H1 (cell line): ENCODE measurements around the gene DGKD. TPM values are rescaled to one million over a fixed set of nuclear protein-coding genes. Genes with fewer than 3 reads are reported as not detected.

Experiments used
- CTCF ChIA-PET: fragments of 300-600 bp; sonication (Branson Sonifier 250); formaldehyde crosslinking; loops from one replicate; lab custom pipeline; 2021; ENCODE audit not compliant: partially characterized antibody; lab: Charles Lee
- POLR2A ChIA-PET: fragments of 300-600 bp; sonication (Branson Sonifier 250); formaldehyde crosslinking; loops from one replicate; lab custom pipeline; 2021; ENCODE audit warnings: inconsistent platforms; ENCODE audit not compliant: partially characterized antibody; lab: Charles Lee
- DNase-seq, 2 experiments: peaks; one replicate each; pipeline versions ENCODE4 v3.0.0 to v3.0.0-alpha.2; 2010 to 2022; ENCODE audit warnings: low spot score in 2 of 2, low read depth in 1 of 2, mixed read lengths in 1 of 2
- FAIRE-seq: peaks from 2 replicates; lab custom pipeline; 2011; peaks lifted over from hg19 to GRCh38; lab: Jason Lieb, UNC
- H2AFZ ChIP-seq: 2 replicates; pipeline ENCODE4 v1.8.1; 2012; ENCODE audit warnings: low read length, inconsistent platforms
- H2AK5ac ChIP-seq: 2 replicates; pipeline ENCODE4 v1.6.1; 2013; ENCODE audit warnings: low read depth, low read length
- H2BK120ac ChIP-seq: replicated peaks from 2 replicates; pipeline ENCODE3; 2013; ENCODE audit warnings: low read depth, low read length, inconsistent platforms
- H2BK12ac ChIP-seq: 2 replicates; pipeline ENCODE4 v1.6.1; 2013; ENCODE audit warnings: low read depth, low read length
- H2BK15ac ChIP-seq: 2 replicates; pipeline ENCODE4 v1.6.1; 2013; ENCODE audit warnings: low read length
- H2BK20ac ChIP-seq: 2 replicates; pipeline ENCODE4 v1.6.1; 2013; ENCODE audit warnings: low read length
- H2BK5ac ChIP-seq: 2 replicates; pipeline ENCODE4 v1.6.1; 2013; ENCODE audit warnings: low read depth, low read length
- H3K14ac ChIP-seq: 2 replicates; pipeline ENCODE4 v1.6.1; 2013; ENCODE audit warnings: inconsistent platforms; ENCODE audit not compliant: insufficient read length
- H3K18ac ChIP-seq: 2 replicates; pipeline ENCODE4 v1.6.1; 2013; ENCODE audit warnings: low read length; ENCODE audit errors: extremely low read depth
- H3K23ac ChIP-seq: 2 replicates; pipeline ENCODE4 v1.6.1; 2013; ENCODE audit warnings: inconsistent platforms; ENCODE audit not compliant: insufficient read length
- H3K23me2 ChIP-seq: 2 replicates; pipeline ENCODE4 v1.6.1; 2013; ENCODE audit warnings: low read depth, low read length
- H3K27ac ChIP-seq: 2 replicates; pipeline ENCODE4 v1.6.1; 2011; ENCODE audit warnings: low read depth, low read length, inconsistent platforms
- H3K27me3 ChIP-seq, 4 experiments: replicated peaks in 1 of 4; 1 replicate in 1 of 4; 2 replicates in 3 of 4; pipeline versions ENCODE4 v1.6.1 to v1.8.1; 2011 to 2013; ENCODE audit warnings: low read length in 3 of 4, mild to moderate bottlenecking in 3 of 4, inconsistent platforms in 2 of 4, mixed read lengths in 2 of 4, moderate library complexity in 1 of 4; ENCODE audit not compliant: control insufficient read depth in 3 of 4, insufficient read depth in 3 of 4; ENCODE audit errors: extremely low read depth in 1 of 4
- H3K36me3 ChIP-seq, 4 experiments: 2 replicates each; pipeline versions ENCODE4 v1.6.1 to v1.8.1; 2011 to 2013; ENCODE audit warnings: mild to moderate bottlenecking in 4 of 4, low read length in 3 of 4, moderate library complexity in 2 of 4, control low read depth in 1 of 4, inconsistent platforms in 1 of 4; ENCODE audit not compliant: insufficient read depth in 4 of 4, control insufficient read depth in 2 of 4
- H3K4ac ChIP-seq: replicated peaks from 2 replicates; pipeline ENCODE3; 2013; ENCODE audit warnings: low read length, low read depth, mixed read lengths, inconsistent platforms; ENCODE audit not compliant: insufficient read length
- H3K4me1 ChIP-seq, 4 experiments: replicated peaks in 1 of 4; 1 replicate in 1 of 4; 2 replicates in 3 of 4; pipeline versions ENCODE4 v1.6.1 to v1.8.1; 2011 to 2013; ENCODE audit warnings: low read length in 3 of 4, inconsistent platforms in 2 of 4, mixed read lengths in 1 of 4; ENCODE audit not compliant: insufficient read depth in 4 of 4, control insufficient read depth in 3 of 4
- H3K4me2 ChIP-seq, 2 experiments: 2 replicates each; pipeline versions ENCODE4 v1.6.1 to v1.8.1; 2011 to 2013; ENCODE audit warnings: low read depth in 2 of 2, low read length in 2 of 2, control low read depth in 1 of 2, inconsistent platforms in 1 of 2, mild to moderate bottlenecking in 1 of 2; ENCODE audit not compliant: insufficient read depth in 1 of 2
- H3K4me3 ChIP-seq, 4 experiments: fragments of 200-600, 300-600 bp in 1 of 4; sonication (generic), shearing (Covaris generic), sonication (Bioruptor Twin) in 1 of 4; 2 replicates each; pipeline versions ENCODE4 v1.5.1 to v1.8.1; 2011 to 2016; ENCODE audit warnings: low read length in 4 of 4, low read depth in 3 of 4, control low read depth in 2 of 4, inconsistent platforms in 2 of 4, mild to moderate bottlenecking in 2 of 4, mixed read lengths in 1 of 4, moderate library complexity in 1 of 4; ENCODE audit not compliant: insufficient read depth in 2 of 4; ENCODE audit errors: extremely low read depth in 1 of 4
- H3K56ac ChIP-seq: replicated peaks from 2 replicates; pipeline ENCODE3; 2013; ENCODE audit warnings: low read depth, mild to moderate bottlenecking, mixed read lengths, low read length, inconsistent platforms; ENCODE audit not compliant: insufficient read length
- H3K79me1 ChIP-seq: 2 replicates; pipeline ENCODE4 v1.6.1; 2013; ENCODE audit warnings: low read depth, low read length, control low read depth
- H3K79me2 ChIP-seq, 2 experiments: 2 replicates each; pipeline versions ENCODE4 v1.6.1 to v1.8.1; 2012 to 2013; ENCODE audit warnings: low read length in 2 of 2, mild to moderate bottlenecking in 2 of 2, inconsistent platforms in 1 of 2; ENCODE audit not compliant: insufficient read depth in 2 of 2, control insufficient read depth in 1 of 2
- H3K9ac ChIP-seq, 4 experiments: replicated peaks in 1 of 4; 1 replicate in 1 of 4; 2 replicates in 3 of 4; pipeline versions ENCODE4 v1.6.1 to v1.8.1; 2011 to 2013; ENCODE audit warnings: low read depth in 3 of 4, low read length in 3 of 4, control low read depth in 2 of 4, mild to moderate bottlenecking in 2 of 4, moderate library complexity in 2 of 4, inconsistent platforms in 1 of 4; ENCODE audit errors: extremely low read depth in 1 of 4
- H3K9me3 ChIP-seq, 2 experiments: 2 replicates each; pipeline versions ENCODE4 v1.6.1 to v1.8.1; 2012 to 2013; ENCODE audit warnings: mild to moderate bottlenecking in 2 of 2, moderate library complexity in 2 of 2, control low read depth in 1 of 2, inconsistent platforms in 1 of 2, low read depth in 1 of 2, low read length in 1 of 2, mixed read lengths in 1 of 2; ENCODE audit not compliant: insufficient read depth in 2 of 2
- H4K20me1 ChIP-seq, 2 experiments: replicated peaks in 1 of 2; 2 replicates each; pipeline versions ENCODE3 to v1.8.1; 2011 to 2013; ENCODE audit warnings: inconsistent platforms in 2 of 2, low read length in 2 of 2, mild to moderate bottlenecking in 1 of 2; ENCODE audit not compliant: insufficient read depth in 2 of 2, control insufficient read depth in 1 of 2
- H4K5ac ChIP-seq: 2 replicates; pipeline ENCODE4 v1.6.1; 2013; ENCODE audit warnings: low read length, low read depth, mixed read lengths, inconsistent platforms; ENCODE audit not compliant: insufficient read length
- H4K8ac ChIP-seq: 2 replicates; pipeline ENCODE4 v1.8.0; 2013; ENCODE audit warnings: mild to moderate bottlenecking, moderate library complexity, low read length, inconsistent platforms; ENCODE audit not compliant: insufficient read depth; ENCODE audit errors: extremely low read depth
- H4K91ac ChIP-seq: replicated peaks from 2 replicates; pipeline ENCODE3; 2013; ENCODE audit warnings: low read length, mixed read lengths, inconsistent platforms; ENCODE audit not compliant: insufficient read length
- CHD1 ChIP-seq: IDR thresholded peaks from 2 replicates; pipeline ENCODE4 v1.6.1; 2012; ENCODE audit warnings: low read depth, low read length, improper control_type of control experiment
- E2F6 ChIP-seq: IDR thresholded peaks from 2 replicates; pipeline ENCODE4 v1.6.1; 2012; ENCODE audit warnings: inconsistent platforms
- EGR1 ChIP-seq: IDR thresholded peaks from 2 replicates; pipeline ENCODE4 v1.6.1; 2011; ENCODE audit warnings: low read depth, low read length, borderline replicate concordance
- POU5F1 ChIP-seq: IDR thresholded peaks from 2 replicates; pipeline ENCODE4 v1.6.1; 2011; ENCODE audit warnings: low read depth, mild to moderate bottlenecking, low read length, moderate library complexity
- SIX5 ChIP-seq: IDR thresholded peaks from 2 replicates; pipeline ENCODE4 v1.6.1; 2011; ENCODE audit warnings: mild to moderate bottlenecking, low read depth, low read length
- WGBS, 2 experiments: shearing (Covaris generic) in 1 of 2; methylation state at CpG; one replicate each; pipeline versions ENCODE4 v1.1.6 to v1.1.7; 2013 to 2015; ENCODE audit warnings: low lambda C conversion rate in 2 of 2, mixed read lengths in 2 of 2, inconsistent platforms in 1 of 2, low coverage in 1 of 2, missing lambda C conversion rate in 1 of 2; ENCODE audit not compliant: insufficient replicate concordance in 2 of 2, insufficient coverage in 1 of 2, insufficient read length in 1 of 2; ENCODE audit errors: extremely low coverage in 1 of 2, missing lambda C conversion rate in 1 of 2; 5-methylcytosine and 5-hydroxymethylcytosine counted together
- polyA plus RNA-seq, 7 experiments: library from polyadenylated mRNA; depleted of rRNA in 3 of 7; stranded (reverse) in 5 of 7; unstranded in 2 of 7; fragments of >200 nt in 5 of 7; fragments of 200-250 nt in 2 of 7; gene quantifications; 1 replicate in 5 of 7; 2 replicates in 1 of 7; 4 replicates in 1 of 7; pipeline versions ENCODE4 v1.2.1 to v1.2.3, GENCODE V29; 2011 to 2013; ENCODE audit warnings: missing spikeins in 2 of 7, mixed read lengths in 2 of 7
- total RNA-seq: library from RNA; stranded (reverse); fragmentation: NEBNext Ultra II Directional; extraction: Animal tissue kit (Norgen Biotek cat#: 25700); gene quantifications from 2 replicates; pipeline ENCODE4 v1.2.1, GENCODE V29; 2021

DGKD gene
- total and polyA plus RNA-seq, 2 of the 8 experiments (the other 6 are each of a cell fraction or from before 2014, with no cell fraction given), result 7.7 to 30.9 TPM

- Histone ChIP-seq H4K8ac (no peak overlapping the region), H3K4me1 (no peaks in the 10 kb centered on the region), H3K36me3 (peaks cover 0 to 6% (median 3%) of the 10 kb centered on the region in 4 experiments; a peak in 3 of 8 replicates), H2BK20ac (no peak overlapping the region), H3K4ac (no peak overlapping the region), H3K4me2 (no peak overlapping the region), H3K18ac (no peak overlapping the region), H2AK5ac (no peak overlapping the region), H3K27ac (no peak overlapping the region), H3K56ac (no peak overlapping the region), H3K9me3 (no peaks in the 10 kb centered on the region), H3K79me2 (no peaks in the 10 kb centered on the region), H4K20me1 (no peaks in the 10 kb centered on the region), H3K79me1 (no peaks in the 10 kb centered on the region), H3K9ac (no peak overlapping the region), H2AFZ (no peak overlapping the region), H4K5ac (no peak overlapping the region), H2BK120ac (no peak overlapping the region), H3K14ac (no peak overlapping the region), H2BK5ac (no peak overlapping the region), H3K27me3 (no peaks in the 10 kb centered on the region), H3K23me2 (no peaks in the 10 kb centered on the region), H2BK15ac (no peak overlapping the region), H2BK12ac (no peak overlapping the region), H4K91ac (no peak overlapping the region), H3K23ac (no peak overlapping the region), H3K4me3 (no peak overlapping the region)
- ChIA-PET CTCF (interaction anchor here (0.7 to 1.2 kb wide), 4 partner anchors 11 to 379 kb away, joined by 3 to 5 read pairs (median 4); no protein-coding TSS in a partner anchor), POLR2A (no interaction called here)
- FAIRE-seq (no peak), DNase-seq (no peak)
- 95% methylated on average over 8 of the region's 8 CpGs; no CpG with 5 or more reads in 1 of the 2 experiments for WGBS, 2 experiments
- TF ChIP-seq CHD1 (no peak), SIX5 (no peak), E2F6 (no peak), EGR1 (no peak), POU5F1 (no peak)
These were observed 99.6 kb downstream of the DGKD start for GRCh38 chr2:233453916-233454315.
